HCT116 (cell line): ENCODE data around the gene OR51T1. TPM values are rescaled to one million over a fixed set of nuclear protein-coding genes. Genes with fewer than 3 reads are reported as not detected.
"Not testable (repeated sequence)": the region's sequence is repeated elsewhere in the genome, so short reads cannot be mapped to it uniquely, and the experiment has no call there.

Experiments used
- ATAC-seq: fragments of 200-7000 bp; cut with Tn5 transposase; 2 replicates; pipeline ENCODE4 v1.9.1; 2020; ENCODE audit warnings: mild to moderate bottlenecking, moderate library complexity
- BruUV-seq: library from RNA; stranded (reverse); fragments of 400-500 nt; replicated peaks from 2 replicates; lab custom pipeline; 2021; lab: Mats Ljungman, UMichigan
- CTCF ChIA-PET: fragments of 300-600 bp; sonication (Branson Sonifier 250); formaldehyde crosslinking; loops from one replicate; lab custom pipeline; 2021; ENCODE audit warnings: antibody characterized with exemption; lab: Charles Lee
- POLR2A ChIA-PET: fragments of 300-600, 350-600 bp; sonication (Branson Sonifier 250); formaldehyde crosslinking; loops from one replicate; lab custom pipeline; 2021; ENCODE audit warnings: antibody characterized with exemption; lab: Charles Lee
- RAD21 ChIA-PET, 2 experiments: fragments of 300-600 bp; sonication (Branson Sonifier 250); formaldehyde crosslinking; loops; one replicate each; lab custom pipeline; 2023; ENCODE audit warnings: low total read pairs in 2 of 2; ENCODE audit not compliant: uncharacterized antibody in 2 of 2, unreplicated experiment in 2 of 2, low non-redundant PET in 1 of 2; lab: Charles Lee
- DNase-seq: peaks from one replicate; pipeline ENCODE4 v3.0.0-alpha.2; 2010; ENCODE audit warnings: low read depth, low spot score
- H2AFZ ChIP-seq: fragments of 200-600 bp; shearing (Covaris generic), sonication (generic); 2 replicates; pipeline ENCODE4 v1.6.1; 2017; ENCODE audit warnings: low read depth, mixed run types, mixed read lengths, antibody characterized with exemption, low read length; ENCODE audit not compliant: poor library complexity, severe bottlenecking
- H3K27ac ChIP-seq: 2 replicates; pipeline ENCODE4 v1.5.1; 2012; ENCODE audit warnings: low read depth, low read length
- H3K27me3 ChIP-seq: fragments of 200-600 bp; sonication (generic); 2 replicates; pipeline ENCODE4 v1.6.1; 2016; ENCODE audit warnings: mixed run types, low read length, mixed read lengths; ENCODE audit not compliant: insufficient read depth
- H3K36me3 ChIP-seq, 2 experiments: fragments of 200-500 bp in 1 of 2; fragments of 200-600 bp in 1 of 2; sonication (Bioruptor generic) in 1 of 2; sonication (generic) in 1 of 2; 2 replicates each; pipeline versions ENCODE4 v1.5.1 to v1.6.1; 2014 to 2016; ENCODE audit warnings: low read length in 2 of 2, inconsistent platforms in 1 of 2, mixed read lengths in 1 of 2, mixed run types in 1 of 2; ENCODE audit not compliant: insufficient read depth in 2 of 2, control insufficient read depth in 1 of 2
- H3K4me1 ChIP-seq, 2 experiments: fragments of 200-600 bp in 1 of 2; sonication (generic) in 1 of 2; 2 replicates each; pipeline versions ENCODE4 v1.5.1 to v1.6.1; 2012 to 2017; ENCODE audit warnings: low read length in 2 of 2, inconsistent platforms in 1 of 2, mild to moderate bottlenecking in 1 of 2, mixed read lengths in 1 of 2, mixed run types in 1 of 2, moderate library complexity in 1 of 2; ENCODE audit not compliant: insufficient read depth in 2 of 2, control insufficient read depth in 1 of 2
- H3K4me2 ChIP-seq: fragments of 200-600 bp; sonication (generic); 2 replicates; pipeline ENCODE4 v1.6.1; 2017; ENCODE audit warnings: mixed run types, low read length, mixed read lengths
- H3K4me3 ChIP-seq, 2 experiments: fragments of 200-600 bp in 1 of 2; sonication (generic) in 1 of 2; replicated peaks in 1 of 2; 2 replicates each; pipeline ENCODE4 v1.5.1; 2011 to 2016; ENCODE audit warnings: low read length in 2 of 2, control low read depth in 1 of 2, low read depth in 1 of 2, mild to moderate bottlenecking in 1 of 2, mixed read lengths in 1 of 2, mixed run types in 1 of 2
- H3K79me2 ChIP-seq: fragments of 200-600 bp; sonication (generic); 2 replicates; pipeline ENCODE4 v1.6.1; 2017; ENCODE audit warnings: mild to moderate bottlenecking, mixed run types, low read length, moderate library complexity, mixed read lengths; ENCODE audit not compliant: insufficient read depth
- H3K9ac ChIP-seq: fragments of 200-600 bp; sonication (generic); 2 replicates; pipeline ENCODE4 v1.6.1; 2016; ENCODE audit warnings: low read length, mixed read lengths
- H3K9me2 ChIP-seq: fragments of 200-600 bp; sonication (generic), shearing (Covaris generic); 2 replicates; pipeline ENCODE4 v1.6.1; 2017; ENCODE audit warnings: mixed run types, mild to moderate bottlenecking, moderate library complexity; ENCODE audit not compliant: insufficient read depth
- H3K9me3 ChIP-seq, 2 experiments: fragments of 200-500 bp in 1 of 2; fragments of 200-600 bp in 1 of 2; sonication (Bioruptor generic) in 1 of 2; sonication (generic) in 1 of 2; 2 replicates each; pipeline ENCODE4 v1.6.1; 2014 to 2017; ENCODE audit warnings: low read length in 2 of 2, mixed read lengths in 2 of 2, inconsistent platforms in 1 of 2, low read depth in 1 of 2, mild to moderate bottlenecking in 1 of 2, mixed run types in 1 of 2, moderate library complexity in 1 of 2; ENCODE audit not compliant: control insufficient read depth in 1 of 2, insufficient read depth in 1 of 2
- H4K20me1 ChIP-seq: fragments of 200-600 bp; sonication (generic), shearing (Covaris generic); 2 replicates; pipeline ENCODE4 v1.6.1; 2017; ENCODE audit warnings: mixed run types, mild to moderate bottlenecking, moderate library complexity; ENCODE audit not compliant: insufficient read depth
- CBX3 ChIP-seq: IDR thresholded peaks from 2 replicates; pipeline ENCODE4 v1.6.1; 2012; ENCODE audit warnings: low read depth
- CEBPB ChIP-seq: IDR thresholded peaks from 2 replicates; pipeline ENCODE4 v1.6.1; 2012; ENCODE audit warnings: low read depth
- EGR1 ChIP-seq: IDR thresholded peaks from 2 replicates; pipeline ENCODE4 v1.6.1; 2012; ENCODE audit warnings: low read depth
- ELF1 ChIP-seq: IDR thresholded peaks from 2 replicates; pipeline ENCODE4 v1.6.1; 2012; ENCODE audit warnings: low read depth, borderline replicate concordance
- EZH2 ChIP-seq: fragments of 200-600 bp; sonication (generic); IDR thresholded peaks from 2 replicates; pipeline ENCODE4 v1.6.1; 2017; ENCODE audit warnings: antibody characterized with exemption, mixed run types
- EZH2phosphoT487 ChIP-seq: fragments of 200-600 bp; IDR thresholded peaks from 2 replicates; pipeline ENCODE4 v1.6.1; 2018; ENCODE audit warnings: antibody characterized with exemption, borderline replicate concordance
- FOSL1 ChIP-seq: IDR thresholded peaks from 2 replicates; pipeline ENCODE4 v1.6.1; 2012; ENCODE audit warnings: low read depth
- JUND ChIP-seq: IDR thresholded peaks from 2 replicates; pipeline ENCODE4 v1.6.1; 2012
- MAX ChIP-seq: IDR thresholded peaks from 2 replicates; pipeline ENCODE4 v1.6.1; 2012
- POLR2A ChIP-seq: IDR thresholded peaks from 2 replicates; pipeline ENCODE4 v1.7.0; 2011; ENCODE audit warnings: borderline replicate concordance; ENCODE audit not compliant: insufficient read depth, insufficient read length; ENCODE audit errors: extremely low read depth
- POLR2AphosphoS5 ChIP-seq: IDR thresholded peaks from 2 replicates; pipeline ENCODE4 v1.6.1; 2011; ENCODE audit warnings: mild to moderate bottlenecking, low read depth, low read length, moderate library complexity
- SIN3A ChIP-seq: IDR thresholded peaks from 2 replicates; pipeline ENCODE4 v1.6.1; 2012; ENCODE audit warnings: low read depth
- ZBTB33 ChIP-seq: IDR thresholded peaks from 2 replicates; pipeline ENCODE4 v1.6.1; 2011; ENCODE audit warnings: mild to moderate bottlenecking, low read length, moderate library complexity; ENCODE audit not compliant: insufficient replicate concordance; ENCODE audit errors: extremely low read depth
- ZNF274 ChIP-seq: fragments of 200-500 bp; sonication (Bioruptor generic); IDR thresholded peaks from 2 replicates; pipeline ENCODE4 v1.6.1; 2014; ENCODE audit warnings: mild to moderate bottlenecking, low read depth, low read length, inconsistent platforms
- intact Hi-C: fragments of 100-400 bp; cut with micrococcal nuclease; formaldehyde crosslinking; loops from 2 replicates; pipeline ENCODE4 v1.10.0; 2022
- total RNA-seq: library from RNA; stranded (reverse); gene quantifications from one replicate; pipeline ENCODE4 v1.2.1, GENCODE V29; 2021; ENCODE audit not compliant: unreplicated experiment
- TF ChIP-seq, protein P1 (sequence below), 3 experiments: fragments of 200-600 bp in 1 of 3; sonication (generic) in 1 of 3; IDR thresholded peaks in 2 of 3; conservative IDR thresholded peaks in 1 of 3; 2 replicates each; pipeline ENCODE4 v1.5.1; 2012 to 2017; ENCODE audit warnings: low read depth in 2 of 3, low read length in 2 of 3, antibody characterized with exemption in 1 of 3, borderline replicate concordance in 1 of 3, control low read depth in 1 of 3, mild to moderate bottlenecking in 1 of 3, mixed read lengths in 1 of 3, mixed run types in 1 of 3, moderate library complexity in 1 of 3; ENCODE audit not compliant: insufficient read depth in 1 of 3

Gene OR51T1
- total RNA-seq, 1 experiment from 2014 or later, result not detected

- H2AFZ ChIP-seq, H3K36me3 ChIP-seq, H3K4me1 ChIP-seq, H3K4me3 ChIP-seq, H3K27me3 ChIP-seq, ATAC-seq, RAD21 ChIA-PET, H4K20me1 ChIP-seq, CTCF ChIA-PET, H3K9ac ChIP-seq, H3K27ac ChIP-seq, H3K4me2 ChIP-seq, intact Hi-C loops, H3K79me2 ChIP-seq, POLR2A ChIA-PET, H3K9me3 ChIP-seq, BruUV-seq, H3K9me2 ChIP-seq, DNase-seq: not testable (repeated sequence)
These were observed 27.4 kb upstream of the OR51T1 start for GRCh38 chr11:4854286-4854685.

DNA sequence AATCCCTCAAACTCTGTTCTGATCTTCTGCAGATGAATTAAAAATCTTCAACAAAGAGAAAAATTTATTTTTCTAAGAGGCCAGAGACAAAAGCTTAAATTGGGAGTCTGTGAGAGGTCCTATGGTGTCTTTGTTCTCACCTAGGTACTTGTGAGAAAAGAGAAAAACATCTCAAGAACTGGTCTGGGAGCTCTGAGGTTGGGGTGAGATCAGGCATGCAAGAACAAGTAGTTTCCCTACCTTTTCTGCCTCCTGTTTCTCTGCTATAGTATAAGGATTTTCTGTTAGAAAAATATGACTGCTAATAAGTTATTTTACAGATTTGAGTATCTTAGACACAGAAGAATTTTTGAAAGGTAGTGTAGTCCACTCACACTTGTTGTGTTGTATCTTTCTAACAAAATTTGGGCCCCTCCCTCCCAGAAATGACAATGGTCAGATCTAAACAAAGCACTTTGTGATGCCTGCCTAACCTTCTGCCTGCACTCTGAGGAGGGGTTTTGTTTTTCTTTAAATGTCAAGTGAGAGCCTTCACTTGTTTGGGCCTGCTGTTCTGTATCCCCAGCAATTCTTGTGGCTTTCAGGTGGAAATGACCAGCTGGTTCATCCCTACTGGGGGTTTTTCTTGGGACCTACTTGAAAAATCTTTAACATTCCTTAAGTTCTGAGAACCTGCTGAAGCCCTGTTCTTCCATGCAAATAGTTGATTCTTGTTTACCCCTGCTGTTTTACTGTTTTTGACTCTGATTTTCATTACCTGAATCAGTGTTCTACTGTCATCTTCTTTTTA, 19.1 kb upstream of the OR51T1 start:
- POLR2A ChIA-PET, result no interaction called here
- Histone ChIP-seq H3K9me2 (no peaks in the 10 kb centered on the region), H3K36me3 (no peaks in the 10 kb centered on the region), H3K79me2 (no peaks in the 10 kb centered on the region), H3K9ac (no peak overlapping the region), H3K9me3 (no peaks in the 10 kb centered on the region), H3K27ac (no peak overlapping the region), H3K4me1 (no peaks in the 10 kb centered on the region), H4K20me1 (no peaks in the 10 kb centered on the region), H3K4me2 (no peak overlapping the region), H3K4me3 (no peak overlapping the region), H2AFZ (no peak overlapping the region), H3K27me3 (peaks cover 6% of the 10 kb centered on the region; the same call in 1 of the 2 replicates)
- CTCF ChIA-PET, result no interaction called here
- no peak for ATAC-seq
- no TSS peak for BruUV-seq
- intact Hi-C loops, result no loop called here
- RAD21 ChIA-PET, result no interaction called here
- no peak for DNase-seq
- TF ChIP-seq MAX (no peak), CBX3 (no peak), FOSL1 (no peak), ZNF274 (no peak), CEBPB (no peak), EZH2 (no peak), POLR2A (no peak), EZH2phosphoT487 (no peak), JUND (no peak), SIN3A (no peak), POLR2AphosphoS5 (no peak), ELF1 (no peak), ZBTB33 (no peak), EGR1 (no peak)
- TF ChIP-seq, protein P1, sequence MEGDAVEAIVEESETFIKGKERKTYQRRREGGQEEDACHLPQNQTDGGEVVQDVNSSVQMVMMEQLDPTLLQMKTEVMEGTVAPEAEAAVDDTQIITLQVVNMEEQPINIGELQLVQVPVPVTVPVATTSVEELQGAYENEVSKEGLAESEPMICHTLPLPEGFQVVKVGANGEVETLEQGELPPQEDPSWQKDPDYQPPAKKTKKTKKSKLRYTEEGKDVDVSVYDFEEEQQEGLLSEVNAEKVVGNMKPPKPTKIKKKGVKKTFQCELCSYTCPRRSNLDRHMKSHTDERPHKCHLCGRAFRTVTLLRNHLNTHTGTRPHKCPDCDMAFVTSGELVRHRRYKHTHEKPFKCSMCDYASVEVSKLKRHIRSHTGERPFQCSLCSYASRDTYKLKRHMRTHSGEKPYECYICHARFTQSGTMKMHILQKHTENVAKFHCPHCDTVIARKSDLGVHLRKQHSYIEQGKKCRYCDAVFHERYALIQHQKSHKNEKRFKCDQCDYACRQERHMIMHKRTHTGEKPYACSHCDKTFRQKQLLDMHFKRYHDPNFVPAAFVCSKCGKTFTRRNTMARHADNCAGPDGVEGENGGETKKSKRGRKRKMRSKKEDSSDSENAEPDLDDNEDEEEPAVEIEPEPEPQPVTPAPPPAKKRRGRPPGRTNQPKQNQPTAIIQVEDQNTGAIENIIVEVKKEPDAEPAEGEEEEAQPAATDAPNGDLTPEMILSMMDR (IDR thresholded peaks at IDR 0.05 in 2 of 3, conservative IDR thresholded peaks at IDR 0.05 in 1 of 3; ENCODE audit: borderline replicate concordance in 1 of 3, insufficient read depth in 1 of 3, low read depth in 2 of 3, low read length in 2 of 3), result no peak
